Spleen (tissue), 11 donors: ENCODE data around the gene PACRG. TPM values are rescaled to one million over a fixed set of nuclear protein-coding genes. Genes with fewer than 3 reads are reported as not detected.

Source experiments
- DNase-seq: peaks from one replicate; pipeline ENCODE4 v3.0.0-alpha.2; 2020
- H3K27ac ChIP-seq, 8 donors: fragments of 200-600 bp; sonication (generic) in 7 of 8; 1 replicate in 4 of 8; 2 replicates in 4 of 8; pipeline versions ENCODE4 v1.5.0 to v1.8.0; 2016 to 2021; ENCODE audit warnings: inconsistent platforms in 4 of 8, mild to moderate bottlenecking in 4 of 8, moderate library complexity in 1 of 8
- H3K27me3 ChIP-seq, 7 donors: fragments of 200-600 bp; sonication (generic) in 6 of 7; replicated peaks in 1 of 7; 1 replicate in 4 of 7; 2 replicates in 3 of 7; pipeline versions ENCODE4 v1.5.0 to v1.8.0; 2016 to 2021; ENCODE audit warnings: inconsistent platforms in 3 of 7, mild to moderate bottlenecking in 1 of 7
- H3K36me3 ChIP-seq, 6 donors: fragments of 200-600 bp; sonication (generic) in 5 of 6; 1 replicate in 4 of 6; 2 replicates in 2 of 6; pipeline versions ENCODE4 v1.5.0 to v1.8.0; 2016 to 2021; ENCODE audit warnings: inconsistent platforms in 2 of 6
- H3K4me1 ChIP-seq, 6 donors: fragments of 200-600 bp; sonication (generic) in 5 of 6; 1 replicate in 3 of 6; 2 replicates in 3 of 6; pipeline versions ENCODE4 v1.5.0 to v1.8.0; 2016 to 2021; ENCODE audit warnings: inconsistent platforms in 3 of 6
- H3K4me3 ChIP-seq, 8 donors: fragments of 200-600 bp; sonication (generic) in 7 of 8; 1 replicate in 4 of 8; 2 replicates in 4 of 8; pipeline versions ENCODE4 v1.5.0 to v1.8.0; 2016 to 2021; ENCODE audit warnings: inconsistent platforms in 4 of 8, mild to moderate bottlenecking in 4 of 8, moderate library complexity in 2 of 8
- H3K9me3 ChIP-seq, 8 donors: fragments of 200-600 bp; sonication (generic) in 7 of 8; 1 replicate in 4 of 8; 2 replicates in 4 of 8; pipeline versions ENCODE4 v1.5.0 to v1.8.0; 2016 to 2021; ENCODE audit warnings: inconsistent platforms in 4 of 8
- POLR2A ChIP-seq, 3 donors: fragments of 450-650 bp; IDR thresholded peaks; one replicate each; pipeline ENCODE4 v1.5.1; 2017; ENCODE audit warnings: antibody characterized with exemption in 3 of 3, mild to moderate bottlenecking in 1 of 3
- POLR2AphosphoS5 ChIP-seq, 3 donors: sonication (generic); formaldehyde crosslinking; IDR thresholded peaks; one replicate each; pipeline ENCODE4 v1.5.1; 2017; ENCODE audit warnings: antibody characterized with exemption in 3 of 3
- WGBS, 5 donors: extraction: QIAGEN DNeasy Blood & Tissue Kit in 3 of 5; methylation state at CpG; one replicate each; pipeline versions ENCODE4 v1.1.5 to v1.1.7; 2013 to 2018; 5-methylcytosine and 5-hydroxymethylcytosine counted together
- intact Hi-C: fragments of 100-400 bp; cut with DNase I; formaldehyde crosslinking; loops from one replicate; pipeline ENCODE4 v1.15.0; 2023; ENCODE audit warnings: low total_unique reads
- polyA plus RNA-seq, 3 donors: library from polyadenylated mRNA; stranded (reverse); fragments of 200-250 nt; gene quantifications; one replicate each; pipeline ENCODE4 v1.2.1, GENCODE V29; 2013
- total RNA-seq, 7 donors: library from RNA; depleted of rRNA in 3 of 7; stranded (reverse); fragments of >200 nt in 3 of 7; fragmentation: NEBNext Ultra II Directional in 4 of 7; extraction: Animal tissue kit (Norgen Biotek cat#: 25700) in 4 of 7; gene quantifications; one replicate each; pipeline versions ENCODE4 v1.1.0 to v1.2.1, GENCODE V29; 2016 to 2021
- TF ChIP-seq, protein P1 (sequence below), 11 experiments: fragments of 200-600 bp in 7 of 11; fragments of 450-650 bp in 4 of 11; sonication (generic) in 4 of 11; IDR thresholded peaks in 8 of 11; conservative IDR thresholded peaks in 3 of 11; 1 replicate in 7 of 11; 2 replicates in 4 of 11; pipeline versions ENCODE4 v1.4.0 to v1.8.0; 2016 to 2021; ENCODE audit warnings: antibody characterized with exemption in 11 of 11, inconsistent platforms in 4 of 11, mild to moderate bottlenecking in 1 of 11
- donor health status: healthy with polysubstance abuse.
- donor health status: DM: no; HTN: no; CAD: no; lungs with moderate emphysema.
- donor health status: DM: no; HTN: no; CAD: no.
- donor health status: Bipolar disorder and iron deficiency.
- donor health status: healthy.
- donor health status: DM: no; HTN: no; CAD: no.
- donor health status: DM: yes; HTN: yes; CAD: no.

PACRG gene
- total and polyA plus RNA-seq, 10 donors, result 0.32 to 2.0 (median 1.0) TPM; not detected in 5

DNA sequence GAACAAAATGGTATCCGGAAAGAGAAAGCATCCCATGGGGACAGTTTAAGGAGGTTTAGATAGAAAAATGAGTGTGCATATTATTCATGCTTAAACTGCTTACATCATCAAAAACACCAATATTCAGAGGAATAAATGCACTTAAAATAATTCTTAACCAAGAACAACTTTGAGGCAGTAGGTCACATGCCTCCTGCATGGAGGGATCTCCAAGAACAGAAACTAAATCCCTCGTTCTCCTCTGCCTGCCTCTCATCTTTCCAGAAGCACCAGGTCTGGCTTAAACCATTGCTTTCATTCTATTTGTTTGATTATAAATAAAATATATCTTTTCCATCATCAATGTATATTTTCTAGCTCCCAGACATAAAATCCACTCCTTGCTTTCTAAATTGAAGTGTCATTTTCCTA, 583.2 kb downstream of the PACRG start:
- Histone ChIP-seq H3K27me3 (peaks cover 0 to 11% (median 0%) of the 10 kb centered on the region in 7 donors), H3K9me3 (no peaks in the 10 kb centered on the region), H3K27ac (no peak overlapping the region), H3K4me1 (peaks cover 0 to 3% (median 0%) of the 10 kb centered on the region in 6 donors), H3K36me3 (no peaks in the 10 kb centered on the region), H3K4me3 (no peak overlapping the region)
- intact Hi-C loops, result no loop called here
- DNase-seq, result no peak
- TF ChIP-seq POLR2A (IDR thresholded peaks at IDR 0.05), result no peak
- TF ChIP-seq, protein P1, sequence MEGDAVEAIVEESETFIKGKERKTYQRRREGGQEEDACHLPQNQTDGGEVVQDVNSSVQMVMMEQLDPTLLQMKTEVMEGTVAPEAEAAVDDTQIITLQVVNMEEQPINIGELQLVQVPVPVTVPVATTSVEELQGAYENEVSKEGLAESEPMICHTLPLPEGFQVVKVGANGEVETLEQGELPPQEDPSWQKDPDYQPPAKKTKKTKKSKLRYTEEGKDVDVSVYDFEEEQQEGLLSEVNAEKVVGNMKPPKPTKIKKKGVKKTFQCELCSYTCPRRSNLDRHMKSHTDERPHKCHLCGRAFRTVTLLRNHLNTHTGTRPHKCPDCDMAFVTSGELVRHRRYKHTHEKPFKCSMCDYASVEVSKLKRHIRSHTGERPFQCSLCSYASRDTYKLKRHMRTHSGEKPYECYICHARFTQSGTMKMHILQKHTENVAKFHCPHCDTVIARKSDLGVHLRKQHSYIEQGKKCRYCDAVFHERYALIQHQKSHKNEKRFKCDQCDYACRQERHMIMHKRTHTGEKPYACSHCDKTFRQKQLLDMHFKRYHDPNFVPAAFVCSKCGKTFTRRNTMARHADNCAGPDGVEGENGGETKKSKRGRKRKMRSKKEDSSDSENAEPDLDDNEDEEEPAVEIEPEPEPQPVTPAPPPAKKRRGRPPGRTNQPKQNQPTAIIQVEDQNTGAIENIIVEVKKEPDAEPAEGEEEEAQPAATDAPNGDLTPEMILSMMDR (IDR thresholded peaks at IDR 0.05 in 8 of 11, conservative IDR thresholded peaks at IDR 0.05 in 3 of 11), result no peak
- TF ChIP-seq POLR2AphosphoS5 (IDR thresholded peaks at IDR 0.05), result no peak
- WGBS, 5 donors, result 75 to 86% (median 81%) methylated on average over 2 of the region's 2 CpGs

DNA sequence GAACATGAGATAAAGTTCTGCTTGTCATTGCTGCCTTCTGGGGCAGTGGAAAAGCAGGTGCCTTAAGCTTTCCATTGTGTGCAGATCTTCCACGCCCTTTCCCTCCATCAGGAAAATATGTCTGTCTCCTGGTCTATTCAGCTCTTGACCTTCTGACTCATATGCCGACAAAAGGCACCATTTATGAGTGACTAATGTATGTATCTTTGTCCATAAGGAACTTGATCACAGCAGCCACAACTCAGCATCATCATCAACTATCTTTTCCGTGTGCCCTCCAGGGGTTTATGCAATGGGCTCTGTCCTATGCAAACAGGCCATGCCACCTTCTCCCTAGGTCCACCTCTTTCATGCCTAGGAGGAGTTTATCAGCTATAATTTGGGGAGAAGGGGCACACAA, 584.1 kb downstream of the PACRG start:
- Histone ChIP-seq H3K4me1 (peaks cover 0 to 3% (median 0%) of the 10 kb centered on the region in 6 donors), H3K4me3 (no peak overlapping the region), H3K27ac (no peak overlapping the region), H3K36me3 (no peaks in the 10 kb centered on the region), H3K9me3 (no peaks in the 10 kb centered on the region), H3K27me3 (peaks cover 0 to 11% (median 0%) of the 10 kb centered on the region in 7 donors)
- no peak for DNase-seq
- TF ChIP-seq, protein P1 (IDR thresholded peaks at IDR 0.05 in 8 of 11, conservative IDR thresholded peaks at IDR 0.05 in 3 of 11), result no peak
- TF ChIP-seq POLR2A (IDR thresholded peaks at IDR 0.05) (no peak), POLR2AphosphoS5 (IDR thresholded peaks at IDR 0.05) (no peak)
- intact Hi-C loops, result no loop called here
- 74 to 84% (median 80%) methylated on average over 3 of the region's 3 CpGs for WGBS, 5 donors

DNA sequence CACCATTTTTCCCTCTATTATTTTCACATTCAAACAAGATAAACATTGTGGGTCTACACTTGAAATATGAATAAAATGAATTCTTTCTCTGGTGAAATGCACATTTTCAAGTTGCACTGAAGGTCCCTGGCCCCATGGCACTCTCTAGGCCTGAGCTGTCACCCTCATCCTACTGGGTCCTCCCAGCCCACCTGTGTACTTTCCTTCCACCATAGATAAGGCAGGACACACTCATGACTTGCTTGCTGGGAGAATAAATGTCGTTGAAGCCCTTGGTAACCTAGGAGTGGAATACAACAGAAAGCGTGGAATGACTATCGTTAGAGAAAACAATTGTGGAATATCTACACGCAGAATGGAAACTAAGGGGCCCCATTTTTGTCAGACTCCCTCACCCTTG, 585.8 kb downstream of the PACRG start:
- no peaks in the 10 kb centered on the region for H3K36me3 ChIP-seq
- H3K27me3 ChIP-seq, result peaks cover 0 to 11% (median 0%) of the 10 kb centered on the region in 7 donors
- no peak for TF ChIP-seq POLR2A (IDR thresholded peaks at IDR 0.05)
- TF ChIP-seq POLR2AphosphoS5 (IDR thresholded peaks at IDR 0.05), result no peak
- TF ChIP-seq, protein P1 (IDR thresholded peaks at IDR 0.05 in 8 of 11, conservative IDR thresholded peaks at IDR 0.05 in 3 of 11), result no peak
- H3K9me3 ChIP-seq, result no peaks in the 10 kb centered on the region
- no peak for DNase-seq
- no peak overlapping the region for H3K4me3 ChIP-seq
- intact Hi-C loops, result no loop called here
- H3K27ac ChIP-seq, result no peak overlapping the region
- peaks cover 0 to 3% (median 0%) of the 10 kb centered on the region in 6 donors for H3K4me1 ChIP-seq
- 87 to 96% (median 93%) methylated on average over 4 of the region's 4 CpGs for WGBS, 5 donors

DNA sequence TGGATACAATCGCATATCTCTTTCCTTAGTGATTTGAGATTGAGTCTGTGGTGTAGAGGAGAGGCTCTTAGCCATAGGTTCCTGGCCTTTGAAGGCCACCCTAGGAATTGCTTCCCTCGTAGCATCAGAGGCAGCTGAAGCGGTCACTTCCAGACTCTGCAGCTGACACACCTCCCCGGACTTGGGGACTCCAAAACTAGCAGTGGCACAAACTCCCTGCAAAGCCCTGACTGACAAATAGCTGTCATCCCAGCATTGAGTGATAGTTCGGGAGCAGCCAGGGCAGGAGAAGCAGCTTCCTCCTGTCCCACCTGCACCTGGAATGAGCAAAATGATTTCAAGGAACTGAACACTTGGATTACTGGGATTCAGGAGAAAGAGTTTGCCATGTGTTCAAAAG, 586.2 kb downstream of the PACRG start:
- intact Hi-C loops, result no loop called here
- WGBS, 5 donors, result 87 to 96% (median 93%) methylated on average over 5 of the region's 5 CpGs
- H3K27ac ChIP-seq, result no peak overlapping the region
- H3K4me3 ChIP-seq, result no peak overlapping the region
- no peaks in the 10 kb centered on the region for H3K36me3 ChIP-seq
- H3K9me3 ChIP-seq, result no peaks in the 10 kb centered on the region
- peaks cover 0 to 3% (median 0%) of the 10 kb centered on the region in 6 donors for H3K4me1 ChIP-seq
- TF ChIP-seq POLR2AphosphoS5 (IDR thresholded peaks at IDR 0.05), result no peak
- TF ChIP-seq, protein P1 (IDR thresholded peaks at IDR 0.05 in 8 of 11, conservative IDR thresholded peaks at IDR 0.05 in 3 of 11), result no peak
- TF ChIP-seq POLR2A (IDR thresholded peaks at IDR 0.05), result no peak
- DNase-seq, result no peak
- peaks cover 0 to 11% (median 0%) of the 10 kb centered on the region in 7 donors for H3K27me3 ChIP-seq
